Natural killer cell (primary cell): Measurements from ENCODE around the gene KIAA1586. TPM values are rescaled to one million over a fixed set of nuclear protein-coding genes. Genes with fewer than 3 reads are reported as not detected.
"Not testable (repeated sequence)": the region's sequence is repeated elsewhere in the genome, so short reads cannot be mapped to it uniquely, and the experiment has no call there.

ENCODE experiments used
- ATAC-seq, 3 donors: fragments of 150-1000 bp in 2 of 3; fragments of 200-7000 bp in 1 of 3; cut with Tn5 transposase; 1 replicate in 1 of 3; 2 replicates in 2 of 3; pipeline ENCODE4 v1.10.0; 2021; ENCODE audit warnings: mild to moderate bottlenecking in 2 of 3, moderate library complexity in 2 of 3
- DNase-seq, 2 donors: peaks; one replicate each; pipeline versions ENCODE4 v3.0.0 to v3.0.0-alpha.2; 2013 to 2021; ENCODE audit warnings: mixed read lengths in 1 of 2
- H3K27ac ChIP-seq: one replicate; pipeline ENCODE4 v1.5.1; 2013; ENCODE audit warnings: mild to moderate bottlenecking, low read length
- H3K27me3 ChIP-seq: one replicate; pipeline ENCODE4 v1.6.1; 2013; ENCODE audit warnings: low read length; ENCODE audit not compliant: control insufficient read depth, insufficient read depth
- H3K36me3 ChIP-seq: one replicate; pipeline ENCODE4 v1.6.1; 2013; ENCODE audit warnings: low read length; ENCODE audit not compliant: control insufficient read depth, insufficient read depth
- H3K4me1 ChIP-seq: one replicate; pipeline ENCODE4 v1.6.1; 2013; ENCODE audit warnings: low read length; ENCODE audit not compliant: control insufficient read depth, insufficient read depth
- H3K4me3 ChIP-seq: one replicate; pipeline ENCODE4 v1.5.1; 2013; ENCODE audit warnings: low read length
- H3K9me3 ChIP-seq: one replicate; pipeline ENCODE4 v1.6.1; 2013; ENCODE audit warnings: low read length; ENCODE audit not compliant: control insufficient read depth, insufficient read depth
- H3K27ac Mint-ChIP-seq, 2 donors: one replicate each; pipeline ENCODE4 v1.8.0; 2022; ENCODE audit warnings: mild to moderate bottlenecking in 2 of 2, mixed read lengths in 2 of 2, moderate library complexity in 1 of 2
- H3K27me3 Mint-ChIP-seq, 2 donors: one replicate each; pipeline ENCODE4 v1.8.0; 2022; ENCODE audit warnings: low read depth in 2 of 2, mixed read lengths in 2 of 2
- H3K36me3 Mint-ChIP-seq: one replicate; pipeline ENCODE4 v1.8.0; 2022; ENCODE audit warnings: mixed read lengths
- H3K4me1 Mint-ChIP-seq, 2 donors: one replicate each; pipeline ENCODE4 v1.8.0; 2022; ENCODE audit warnings: mixed read lengths in 2 of 2
- H3K4me3 Mint-ChIP-seq: one replicate; pipeline ENCODE4 v1.8.0; 2022; ENCODE audit warnings: mild to moderate bottlenecking, moderate library complexity, mixed read lengths
- H3K9me3 Mint-ChIP-seq, 2 donors: one replicate each; pipeline ENCODE4 v1.8.0; 2022; ENCODE audit warnings: mixed read lengths in 2 of 2
- CTCF ChIP-seq: fragments of 200-600 bp; IDR thresholded peaks from one replicate; pipeline ENCODE4 v1.8.0; 2022; ENCODE audit warnings: antibody characterized with exemption
- WGBS: methylation state at CpG from one replicate; pipeline ENCODE4 v1.1.7; 2013; ENCODE audit warnings: missing lambda C conversion rate; ENCODE audit not compliant: insufficient coverage; 5-methylcytosine and 5-hydroxymethylcytosine counted together
- intact Hi-C: fragments of 100-400 bp; cut with micrococcal nuclease; formaldehyde crosslinking; loops from one replicate; pipeline ENCODE4 v1.14.2; 2022
- total RNA-seq, 4 donors: library from RNA; stranded (reverse); fragments of 120-200 nt in 1 of 4; gene quantifications; one replicate each; pipeline versions ENCODE4 v1.2.3 to v1.2.4, GENCODE V29; 2013 to 2022

KIAA1586 gene, protein sequence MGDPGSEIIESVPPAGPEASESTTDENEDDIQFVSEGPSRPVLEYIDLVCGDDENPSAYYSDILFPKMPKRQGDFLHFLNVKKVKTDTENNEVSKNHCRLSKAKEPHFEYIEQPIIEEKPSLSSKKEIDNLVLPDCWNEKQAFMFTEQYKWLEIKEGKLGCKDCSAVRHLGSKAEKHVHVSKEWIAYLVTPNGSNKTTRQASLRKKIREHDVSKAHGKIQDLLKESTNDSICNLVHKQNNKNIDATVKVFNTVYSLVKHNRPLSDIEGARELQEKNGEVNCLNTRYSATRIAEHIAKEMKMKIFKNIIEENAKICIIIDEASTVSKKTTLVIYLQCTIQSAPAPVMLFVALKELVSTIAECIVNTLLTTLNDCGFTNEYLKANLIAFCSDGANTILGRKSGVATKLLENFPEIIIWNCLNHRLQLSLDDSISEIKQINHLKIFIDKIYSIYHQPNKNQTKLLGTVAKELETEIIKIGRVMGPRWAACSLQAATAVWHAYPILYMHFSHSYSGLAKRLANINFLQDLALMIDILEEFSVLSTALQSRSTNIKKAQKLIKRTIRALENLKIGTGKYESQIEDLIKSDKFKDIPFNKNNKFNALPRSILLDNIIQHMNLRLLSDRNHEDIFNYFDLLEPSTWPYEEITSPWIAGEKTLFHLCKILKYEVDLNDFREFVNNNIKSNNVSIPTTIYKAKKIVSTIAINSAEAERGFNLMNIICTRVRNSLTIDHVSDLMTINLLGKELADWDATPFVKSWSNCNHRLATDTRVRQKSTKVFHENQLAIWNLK
- 10 to 100 TPM; 11.2 to 14.2 (median 12.3) TPM for total RNA-seq
- 15.6 TPM for total RNA-seq (2013)

DNA sequence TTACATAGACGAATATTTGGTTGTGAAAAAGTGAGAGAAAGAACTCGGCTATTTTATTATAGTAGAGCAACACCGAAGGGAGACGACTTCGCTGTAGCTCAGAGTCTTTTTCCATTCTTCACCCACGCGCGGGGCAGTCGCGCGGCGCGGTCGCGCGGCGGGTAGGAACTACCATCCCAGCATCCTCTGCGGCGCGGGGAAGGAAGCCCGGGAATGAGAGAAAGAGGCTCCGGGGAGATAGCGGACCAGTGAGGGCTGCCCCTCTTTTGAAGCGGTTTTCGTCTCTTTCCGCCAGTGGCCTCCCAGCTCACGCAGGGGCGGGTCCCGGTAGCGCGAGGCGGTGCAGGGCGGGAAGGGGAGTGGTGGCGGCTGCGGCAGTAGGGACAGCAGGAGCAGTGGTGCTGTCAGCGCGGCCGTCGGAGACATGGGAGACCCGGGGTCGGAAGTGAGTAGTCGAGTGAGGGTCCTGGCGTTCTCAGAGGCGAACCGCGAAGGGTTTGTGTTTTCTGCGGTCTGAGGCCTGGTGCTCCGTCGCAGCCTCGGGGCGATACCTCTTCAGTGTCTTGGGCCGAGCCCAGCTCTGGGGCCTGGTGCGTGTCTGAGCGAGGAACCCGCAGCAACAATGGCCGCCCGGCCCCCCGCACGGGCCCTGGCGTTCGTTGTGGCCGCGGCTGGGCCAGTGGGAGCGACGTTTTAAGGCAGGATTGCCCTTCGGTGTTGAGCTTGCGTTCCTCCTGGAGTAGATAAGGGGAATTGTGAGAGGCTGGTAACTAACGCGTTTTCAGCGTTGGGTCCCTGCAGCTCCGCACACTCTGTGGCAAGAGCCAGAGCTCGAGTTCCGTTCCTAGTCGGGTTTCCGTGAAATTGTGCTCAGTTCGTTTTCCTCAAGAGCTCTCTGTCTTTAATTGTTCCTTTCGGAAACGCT lies at the start of gene KIAA1586:
Gene KIAA1586, plus strand, starts transcription at position 362 of the 925 bp plus-strand sequence. Its CDS starts 63 bp downstream, at position 425.
- H3K27me3 Mint-ChIP-seq, H3K27me3 ChIP-seq, H3K9me3 Mint-ChIP-seq, H3K36me3 Mint-ChIP-seq, H3K9me3 ChIP-seq, H3K36me3 ChIP-seq, H3K27ac ChIP-seq, H3K4me1 ChIP-seq: not testable (repeated sequence)
- H3K4me1 Mint-ChIP-seq, result peaks cover 30 to 33% of the 10 kb centered on the region in 2 donors
- intact Hi-C loops, result loop anchor here (2.0 to 5.0 kb wide), 3 partner anchors 42 to 176 kb away; partner anchors contain the start of genes BAG2 and RAB23
- peak within 1 kb of the TSS; percentile 95 for H3K4me3 Mint-ChIP-seq
- ATAC-seq, result peak; percentile 76 to 88 (median 83)
- DNase-seq, result peak; percentile 69 to 88
- peak within 1 kb of the TSS; percentile 87 to 95 for H3K27ac Mint-ChIP-seq
- under 1% methylated on average over 40 of the region's 78 CpGs for WGBS
- H3K4me3 ChIP-seq, result peak within 1 kb of the TSS; percentile 46

GRCh38 chr6:56999049-56999448 lies 47.4 kb upstream of the KIAA1586 start:
- peaks cover 7% of the 10 kb centered on the region for H3K36me3 Mint-ChIP-seq
- no peak for TF ChIP-seq CTCF
- intact Hi-C loops, result no loop called here

DNA sequence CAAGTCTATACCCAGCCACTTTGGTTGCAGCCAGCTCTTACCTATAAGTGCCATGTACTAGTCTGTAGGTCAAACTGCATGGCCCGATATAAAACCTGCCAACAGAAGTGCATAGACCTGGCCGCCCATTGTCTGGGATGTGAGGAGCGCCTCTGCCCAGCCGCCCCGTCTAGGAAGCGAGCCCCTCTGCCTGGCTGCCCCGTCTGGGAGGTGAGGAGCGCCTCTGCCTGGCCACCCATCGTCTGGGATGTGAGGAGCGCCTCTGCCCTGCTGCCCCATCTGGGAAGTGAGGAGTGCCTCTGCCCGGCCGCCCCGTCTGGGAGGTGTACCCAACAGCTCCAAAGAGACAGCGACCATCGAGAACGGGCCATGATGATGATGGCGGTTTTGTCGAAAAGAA lies 46.7 kb upstream of the KIAA1586 start:
- ATAC-seq, H3K4me3 Mint-ChIP-seq, H3K4me1 ChIP-seq, H3K27ac ChIP-seq, H3K36me3 Mint-ChIP-seq, H3K9me3 ChIP-seq, H3K4me1 Mint-ChIP-seq, H3K4me3 ChIP-seq, H3K36me3 ChIP-seq, DNase-seq, H3K27me3 ChIP-seq, H3K27ac Mint-ChIP-seq, H3K9me3 Mint-ChIP-seq, intact Hi-C loops: not testable (repeated sequence)
- H3K27me3 Mint-ChIP-seq, result peaks cover 0 to 15% of the 10 kb centered on the region in 2 donors
- 97% methylated on average over 18 of the region's 18 CpGs for WGBS

More at GRCh38 chr6:56999049-56999448, 47.4 kb upstream of the KIAA1586 start:
- Histone ChIP-seq H3K36me3 (no peaks in the 10 kb centered on the region), H3K27ac (no peak overlapping the region), H3K9me3 (peaks cover 5% of the 10 kb centered on the region), H3K4me1 (no peaks in the 10 kb centered on the region), H3K4me3 (no peak overlapping the region), H3K27me3 (no peaks in the 10 kb centered on the region)
- ATAC-seq, result no peak
- Mint-ChIP-seq H3K27me3 (peaks cover 0 to 15% of the 10 kb centered on the region in 2 donors), H3K4me3 (no peak overlapping the region), H3K4me1 (no peaks in the 10 kb centered on the region), H3K27ac (no peak overlapping the region), H3K9me3 (no peaks in the 10 kb centered on the region)
- no peak for DNase-seq

GRCh38 chr6:57002197-57002596 lies 44.3 kb upstream of the KIAA1586 start:
- Histone ChIP-seq H3K4me1 (no peaks in the 10 kb centered on the region), H3K36me3 (no peaks in the 10 kb centered on the region), H3K27me3 (no peaks in the 10 kb centered on the region), H3K4me3 (no peak overlapping the region), H3K27ac (no peak overlapping the region), H3K9me3 (peaks cover 5% of the 10 kb centered on the region)
- H3K27ac Mint-ChIP-seq, result no peak overlapping the region
- H3K9me3 Mint-ChIP-seq, result no peaks in the 10 kb centered on the region
- intact Hi-C loops, result no loop called here
- no peaks in the 10 kb centered on the region for H3K4me1 Mint-ChIP-seq
- H3K4me3 Mint-ChIP-seq, result no peak overlapping the region
- TF ChIP-seq CTCF, result no peak
- peaks cover 7% of the 10 kb centered on the region for H3K36me3 Mint-ChIP-seq
- ATAC-seq, result no peak
- no peak for DNase-seq
- H3K27me3 Mint-ChIP-seq, result peaks cover 0 to 15% of the 10 kb centered on the region in 2 donors
